Kidney (tissue), 14 donors: ENCODE results near the gene ZBTB17. TPM values are rescaled to one million over a fixed set of nuclear protein-coding genes. Genes with fewer than 3 reads are reported as not detected.
A peak's percentile ranks its signal among the peaks of the same experiment; 100 is the strongest.

Source experiments
- DNase-seq, 5 donors: peaks; one replicate each; pipeline ENCODE4 v3.0.0-alpha.2; 2013 to 2020
- FAIRE-seq: peaks from 2 replicates; lab custom pipeline; 2012; peaks lifted over from hg19 to GRCh38; lab: Jason Lieb, UNC
- H3K27ac ChIP-seq, 2 donors: one replicate each; pipeline ENCODE4 v1.7.0; 2013; ENCODE audit warnings: low read depth in 2 of 2, low read length in 2 of 2, inconsistent platforms in 1 of 2
- H3K27me3 ChIP-seq: one replicate; pipeline ENCODE4 v1.7.1; 2013; ENCODE audit warnings: low read length, inconsistent platforms; ENCODE audit not compliant: control insufficient read depth, insufficient read depth
- H3K36me3 ChIP-seq, 3 donors: one replicate each; pipeline versions ENCODE4 v1.7.0 to v1.7.1; 2013; ENCODE audit warnings: low read length in 3 of 3, control low read depth in 1 of 3, inconsistent platforms in 1 of 3; ENCODE audit not compliant: insufficient read depth in 3 of 3, control insufficient read depth in 2 of 3
- H3K4me1 ChIP-seq, 3 donors: one replicate each; pipeline versions ENCODE4 v1.7.0 to v1.7.1; 2013; ENCODE audit warnings: low read length in 3 of 3, inconsistent platforms in 1 of 3, low read depth in 1 of 3; ENCODE audit not compliant: control insufficient read depth in 2 of 3, insufficient read depth in 2 of 3
- H3K4me3 ChIP-seq, 3 donors: one replicate each; pipeline versions ENCODE4 v1.7.0 to v1.8.1; 2013; ENCODE audit warnings: low read length in 3 of 3, control low read depth in 1 of 3, inconsistent platforms in 1 of 3
- H3K9ac ChIP-seq, 3 donors: one replicate each; pipeline versions ENCODE4 v1.7.0 to v1.7.1; 2013; ENCODE audit warnings: low read length in 3 of 3, control low read depth in 1 of 3, inconsistent platforms in 1 of 3
- H3K9me3 ChIP-seq, 3 donors: one replicate each; pipeline versions ENCODE4 v1.7.0 to v1.7.1; 2013; ENCODE audit warnings: low read length in 3 of 3, control low read depth in 1 of 3, inconsistent platforms in 1 of 3; ENCODE audit not compliant: control insufficient read depth in 2 of 3, insufficient read depth in 1 of 3
- CTCF ChIP-seq: IDR thresholded peaks from 3 replicates; pipeline ENCODE4 v1.5.1; 2012; ENCODE audit warnings: mild to moderate bottlenecking, moderate library complexity, borderline replicate concordance; ENCODE audit not compliant: insufficient read depth; ENCODE audit errors: extremely low read depth
- intact Hi-C: fragments of 100-400 bp; cut with DNase I; formaldehyde crosslinking; loops from one replicate; pipeline ENCODE4 v1.11.1; 2022
- polyA plus RNA-seq: library from polyadenylated mRNA; stranded (reverse); fragments of 350-450 nt; fragmentation: Illumina TruSeq; extraction: RNeasy Lipid Tissue Mini Kit (QIAGEN cat#74804); gene quantifications from one replicate; pipeline ENCODE4 v1.2.3, GENCODE V29; 2014; ENCODE audit warnings: low read depth, low replicate concordance; ENCODE audit not compliant: insufficient read depth
- total RNA-seq: library from RNA; stranded (reverse); fragmentation: NEBNext Ultra II Directional; extraction: Animal tissue kit (Norgen Biotek cat#: 25700); gene quantifications from one replicate; pipeline ENCODE4 v1.2.1, GENCODE V29; 2021
- donor health status: control.
- donor health status: control.
- donor health status: control.
- donor health status: control.
- donor health status: control.
- donor health status: DM: yes; HTN: yes; CAD: no.
- donor health status: Normal renal cell carcinoma (clear cell type).

ZBTB17 gene
- total and polyA plus RNA-seq, 2 donors from 2014 or later = 33.1 to 41.5 TPM

DNA sequence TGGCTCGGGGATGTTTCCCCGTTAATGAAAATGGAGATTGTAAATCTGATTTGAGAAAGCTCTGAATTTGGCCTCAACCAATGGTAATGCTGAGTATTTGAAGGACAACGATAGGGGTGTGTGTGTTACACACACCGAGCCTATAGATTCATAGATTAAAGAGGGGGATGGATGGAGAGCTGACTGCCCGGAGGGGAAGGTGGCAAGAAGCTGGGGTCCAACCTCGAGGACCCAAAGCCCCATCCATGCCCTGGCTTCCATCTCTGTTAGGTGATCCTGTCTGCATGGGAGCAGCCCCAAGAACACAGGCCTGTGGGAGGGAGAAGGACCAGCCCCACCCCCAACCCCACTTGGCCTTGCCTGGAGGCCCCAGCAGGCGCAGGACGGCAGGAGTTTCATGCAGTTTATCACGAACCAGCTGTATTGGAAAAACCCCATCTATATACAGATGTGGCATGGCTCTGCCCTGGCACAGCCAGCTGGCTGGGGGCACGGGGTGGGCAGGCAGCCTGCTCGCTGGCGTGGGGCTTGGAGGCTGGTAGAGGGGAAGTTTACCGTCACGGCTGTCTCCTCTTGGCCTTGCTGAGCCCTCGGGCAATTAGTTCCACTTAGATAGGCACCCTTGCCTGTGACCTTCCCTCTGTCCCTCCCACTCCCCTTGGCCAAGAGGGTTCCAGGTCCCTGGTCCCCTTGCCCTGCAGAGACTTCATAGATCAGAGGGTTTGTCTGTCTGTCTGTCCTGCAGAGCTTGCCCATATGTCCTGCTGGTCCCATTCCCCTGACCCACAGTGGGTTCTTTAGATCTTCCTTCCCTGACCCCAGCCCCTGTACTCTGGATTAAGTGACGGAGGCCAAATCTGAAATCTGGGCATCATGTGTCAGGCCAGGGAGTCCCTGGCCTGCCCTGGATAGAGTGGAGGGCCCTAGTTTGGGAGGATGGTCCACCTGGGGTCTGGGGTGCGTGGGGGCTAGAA lies 38.9 kb upstream of the ZBTB17 start:
- Histone ChIP-seq H3K27ac (peak overlapping the region; percentile 92 to 95), H3K9me3 (no peaks in the 10 kb centered on the region), H3K9ac (peak overlapping the region in 2 of 3 donors; percentile 43 to 82), H3K27me3 (no peaks in the 10 kb centered on the region), H3K4me1 (peaks cover 0 to 47% (median 17%) of the 10 kb centered on the region in 3 donors), H3K36me3 (no peaks in the 10 kb centered on the region), H3K4me3 (no peak overlapping the region)
- DNase-seq (peak in 3 of 5 donors; percentile 64 to 74 (median 71)), FAIRE-seq (no peak)
- no peak for TF ChIP-seq CTCF
- intact Hi-C loops = no loop called here

GRCh38 chr1:16013908-16014258 lies 38.0 kb upstream of the ZBTB17 start:
- Histone ChIP-seq H3K27ac (peak overlapping the region; percentile 92 to 95), H3K9ac (peak overlapping the region in 2 of 3 donors; percentile 2 to 82), H3K9me3 (no peaks in the 10 kb centered on the region), H3K4me3 (peak overlapping the region in 1 of 3 donors; percentile 21), H3K4me1 (peaks cover 0 to 41% (median 17%) of the 10 kb centered on the region in 3 donors), H3K27me3 (no peaks in the 10 kb centered on the region), H3K36me3 (no peaks in the 10 kb centered on the region)
- intact Hi-C loops = no loop called here
- TF ChIP-seq CTCF = no peak
- DNase-seq = no peak
- no peak for FAIRE-seq

DNA sequence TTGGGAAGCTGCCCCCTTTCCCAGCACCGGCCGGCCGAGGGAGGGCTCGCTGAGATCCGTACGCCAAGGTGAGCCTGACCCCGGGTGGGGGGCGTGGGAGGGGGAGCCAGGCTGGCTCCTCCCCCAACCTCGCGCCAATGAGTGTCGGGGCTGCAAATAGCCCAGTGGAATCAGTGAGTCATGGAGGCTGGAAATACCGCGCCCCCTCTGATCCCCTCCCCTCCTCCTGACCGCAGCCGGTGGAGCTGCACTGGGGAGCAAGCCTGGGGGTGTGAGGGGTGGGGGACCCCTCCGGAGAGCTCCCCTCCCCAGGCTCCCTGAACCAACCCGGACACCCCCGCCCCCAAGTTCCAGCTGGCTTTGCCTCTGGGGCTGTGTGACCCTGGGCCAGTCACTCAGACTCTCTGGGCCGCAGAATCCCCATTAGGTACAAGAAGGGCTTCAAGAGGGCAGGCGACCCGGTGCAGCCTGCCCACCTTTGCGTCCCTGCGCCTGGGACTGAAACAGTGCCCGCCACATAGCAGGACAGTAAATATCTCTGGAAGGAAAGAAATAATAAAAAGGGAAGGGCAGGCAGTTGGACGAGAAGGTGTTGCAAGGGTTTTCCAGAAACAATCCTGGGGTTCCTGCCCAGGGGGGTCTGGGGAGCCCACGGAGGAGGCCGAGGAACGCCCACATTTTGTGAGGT lies 37.5 kb upstream of the ZBTB17 start:
- Histone ChIP-seq H3K36me3 (no peaks in the 10 kb centered on the region), H3K4me1 (peaks cover 0 to 37% (median 17%) of the 10 kb centered on the region in 3 donors), H3K9me3 (no peaks in the 10 kb centered on the region), H3K4me3 (peak overlapping the region in 1 of 3 donors; percentile 21), H3K27me3 (no peaks in the 10 kb centered on the region), H3K9ac (peak overlapping the region in 2 of 3 donors; percentile 74 to 82), H3K27ac (peak overlapping the region; percentile 92 to 95)
- FAIRE-seq = no peak
- intact Hi-C loops = no loop called here
- TF ChIP-seq CTCF = no peak
- DNase-seq = peak; percentile 58 to 92 (median 84)
